NT2/D1 (cell line): ENCODE measurements around the gene SPDYE5.
"Not testable (repeated sequence)": the region's sequence is repeated elsewhere in the genome, so short reads cannot be mapped to it uniquely, and the experiment has no call there.

Source experiments
- DNase-seq: peaks from one replicate; pipeline ENCODE4 v3.0.0-alpha.2; 2011; ENCODE audit warnings: low read depth, low spot score
- H3K27me3 ChIP-seq: 2 replicates; pipeline ENCODE4 v1.6.0; 2011; ENCODE audit warnings: mild to moderate bottlenecking; ENCODE audit not compliant: insufficient read length, insufficient read depth
- H3K36me3 ChIP-seq: 2 replicates; pipeline ENCODE4 v1.6.1; 2011; ENCODE audit warnings: mild to moderate bottlenecking, low read length, mixed read lengths; ENCODE audit not compliant: insufficient read depth, insufficient read length
- H3K4me1 ChIP-seq: 2 replicates; pipeline ENCODE4 v1.5.1; 2011; ENCODE audit not compliant: insufficient read depth, insufficient read length
- H3K4me3 ChIP-seq: 2 replicates; pipeline ENCODE4 v1.5.1; 2011; ENCODE audit warnings: low read depth; ENCODE audit not compliant: insufficient read length
- H3K9ac ChIP-seq: 2 replicates; pipeline ENCODE4 v1.6.0; 2011; ENCODE audit warnings: low read depth; ENCODE audit not compliant: insufficient read length
- H3K9me3 ChIP-seq: 2 replicates; pipeline ENCODE4 v1.5.1; 2011; ENCODE audit warnings: mild to moderate bottlenecking, low read length; ENCODE audit not compliant: insufficient read depth
- SUZ12 ChIP-seq: IDR thresholded peaks from 2 replicates; pipeline ENCODE4 v1.6.1; 2011; ENCODE audit not compliant: insufficient read length, insufficient read depth; ENCODE audit errors: extremely low read depth
- YY1 ChIP-seq: IDR thresholded peaks from 2 replicates; pipeline ENCODE4 v1.6.1; 2011; ENCODE audit not compliant: insufficient read length, insufficient read depth
- ZNF274 ChIP-seq: IDR thresholded peaks from 2 replicates; pipeline ENCODE4 v1.6.1; 2011; ENCODE audit warnings: mild to moderate bottlenecking, low read depth, low read length

The SPDYE5 gene

GRCh38 chr7:75485979-75486643 is 6.0 kb upstream of the SPDYE5 start, which contains the start of gene POM121C:
POM121C (minus strand) TSS chr7:75486299; CDS start chr7:75441496, 44,803 bp downstream.
- not testable (repeated sequence) for H3K36me3 ChIP-seq, H3K4me1 ChIP-seq, H3K9me3 ChIP-seq, H3K27me3 ChIP-seq
- peak within 1 kb of the TSS; percentile 64 for H3K9ac ChIP-seq
- H3K4me3 ChIP-seq: peak within 1 kb of the TSS; percentile 66
- peak; percentile 92 for DNase-seq

GRCh38 chr7:75509033-75509432 is 16.9 kb downstream of the SPDYE5 start:
- not testable (repeated sequence) for H3K4me1 ChIP-seq, H3K4me3 ChIP-seq, DNase-seq, H3K9ac ChIP-seq, H3K9me3 ChIP-seq, H3K36me3 ChIP-seq, H3K27me3 ChIP-seq

GRCh38 chr7:75518842-75519241 is 26.7 kb downstream of the SPDYE5 start:
- not testable (repeated sequence) for H3K27me3 ChIP-seq, H3K4me3 ChIP-seq, H3K9ac ChIP-seq, H3K9me3 ChIP-seq, H3K4me1 ChIP-seq, DNase-seq
- peaks cover 12% of the 10 kb centered on the region for H3K36me3 ChIP-seq

- H3K9ac ChIP-seq, H3K27me3 ChIP-seq, H3K4me1 ChIP-seq, DNase-seq, H3K4me3 ChIP-seq, H3K9me3 ChIP-seq: not testable (repeated sequence)
- peaks cover 33% of the 10 kb centered on the region for H3K36me3 ChIP-seq
These were observed 29.6 kb downstream of the SPDYE5 start for GRCh38 chr7:75521727-75522126.

- DNase-seq, H3K4me1 ChIP-seq, H3K27me3 ChIP-seq, H3K9me3 ChIP-seq: not testable (repeated sequence)
- Histone ChIP-seq H3K36me3 (peaks cover 30% of the 10 kb centered on the region), H3K4me3 (peak overlapping the region; percentile 80), H3K9ac (peak overlapping the region; percentile 97)
These were observed 35.2 kb downstream of the SPDYE5 start for GRCh38 chr7:75527224-75527722.

DNA sequence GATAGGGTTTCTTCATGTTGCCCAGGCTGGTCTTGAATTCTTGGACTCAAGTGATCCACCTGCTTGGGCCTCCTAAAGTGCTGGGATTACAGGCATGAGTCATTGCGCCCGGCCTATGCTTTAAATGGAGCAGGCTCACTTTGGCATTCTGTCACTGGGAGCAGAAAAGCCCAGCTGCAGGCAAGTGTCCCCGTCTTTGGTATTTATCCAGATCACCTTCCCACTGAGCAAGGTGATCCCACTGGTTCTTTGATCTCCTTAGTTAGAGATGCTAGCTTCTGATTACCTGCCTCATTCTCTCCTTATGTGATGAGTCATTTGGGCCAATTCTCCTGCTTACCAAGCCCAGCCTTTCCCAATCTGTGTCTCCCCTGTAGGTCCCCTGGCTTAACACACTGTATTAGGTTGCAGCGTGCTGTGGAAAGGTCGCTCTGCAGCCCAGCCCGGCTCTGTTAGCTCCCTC is 39.3 kb downstream of the SPDYE5 start:
- H3K9ac ChIP-seq: no peak overlapping the region
- TF ChIP-seq SUZ12 (no peak), ZNF274 (no peak), YY1 (no peak)
- H3K4me1 ChIP-seq: no peaks in the 10 kb centered on the region
- DNase-seq: no peak
- H3K36me3 ChIP-seq: peaks cover 19% of the 10 kb centered on the region
- no peaks in the 10 kb centered on the region for H3K27me3 ChIP-seq
- no peak overlapping the region for H3K4me3 ChIP-seq
- no peaks in the 10 kb centered on the region for H3K9me3 ChIP-seq

DNA sequence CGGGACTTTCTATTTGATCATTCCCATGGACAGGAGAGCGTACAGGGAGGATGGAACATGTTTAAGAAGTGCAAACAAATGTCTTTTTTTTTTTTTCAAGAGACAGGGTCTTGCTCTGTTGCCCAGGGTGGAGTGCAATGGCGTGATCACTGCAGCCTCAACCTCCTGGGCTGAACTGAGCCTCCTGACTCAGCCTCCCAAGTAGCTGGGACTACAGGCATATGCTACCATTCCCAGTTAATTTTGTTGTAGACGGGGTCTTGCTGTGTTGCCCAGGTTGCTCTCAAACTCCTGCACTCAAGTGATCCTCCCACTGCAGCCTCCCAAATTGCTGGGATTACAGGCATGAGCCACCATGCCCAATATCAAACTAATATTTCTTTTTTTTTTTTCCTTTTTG is 40.5 kb downstream of the SPDYE5 start:
- TF ChIP-seq ZNF274: no peak
- no peak for TF ChIP-seq SUZ12
- TF ChIP-seq YY1: no peak
- no peak for DNase-seq

GRCh38 chr7:75533926-75534325 is 41.8 kb downstream of the SPDYE5 start:
- Histone ChIP-seq H3K4me1 (no peaks in the 10 kb centered on the region), H3K27me3 (no peaks in the 10 kb centered on the region), H3K4me3 (no peak overlapping the region), H3K9me3 (no peaks in the 10 kb centered on the region), H3K9ac (no peak overlapping the region), H3K36me3 (peaks cover 40% of the 10 kb centered on the region)
- TF ChIP-seq SUZ12 (no peak), YY1 (no peak), ZNF274 (no peak)
- no peak for DNase-seq

More for the DNA sequence above, 40.5 kb downstream of the SPDYE5 start:
- no peak overlapping the region for H3K4me3 ChIP-seq
- peaks cover 30% of the 10 kb centered on the region for H3K36me3 ChIP-seq
- H3K9me3 ChIP-seq: no peaks in the 10 kb centered on the region
- H3K9ac ChIP-seq: no peak overlapping the region
- H3K4me1 ChIP-seq: no peaks in the 10 kb centered on the region
- H3K27me3 ChIP-seq: no peaks in the 10 kb centered on the region
